HG03558 (cell line): ENCODE results near the gene MYZAP.

Source experiments
- ATAC-seq: cut with Tn5 transposase; IDR thresholded peaks from one replicate; pipeline ENCODE4 v1.9.1; 2021; ENCODE audit warnings: moderate number of reproducible peaks; ENCODE audit not compliant: unreplicated experiment; ENCODE audit errors: extremely low read depth

The MYZAP gene

GRCh38 chr15:57685306-57686095 is 93.8 kb downstream of the MYZAP start:
- no peak for ATAC-seq

GRCh38 chr15:57686657-57687056 is 95.0 kb downstream of the MYZAP start:
- ATAC-seq = no peak

GRCh38 chr15:57690341-57690966 is 98.8 kb downstream of the MYZAP start:
- no peak for ATAC-seq

GRCh38 chr15:57691082-57691481 is 99.4 kb downstream of the MYZAP start:
- ATAC-seq = no peak

- no peak for ATAC-seq
These were observed 101.0 kb downstream of the MYZAP start for GRCh38 chr15:57692709-57693108.

- ATAC-seq = no peak
These were observed 102.6 kb downstream of the MYZAP start for GRCh38 chr15:57694279-57694678.

GRCh38 chr15:57696146-57696545 is 104.4 kb downstream of the MYZAP start:
- ATAC-seq = no peak

- ATAC-seq = no peak
These were observed 105.9 kb downstream of the MYZAP start for GRCh38 chr15:57697588-57697987.

GRCh38 chr15:57698243-57698642 is 106.5 kb downstream of the MYZAP start:
- no peak for ATAC-seq

- ATAC-seq = no peak
These were observed 107.3 kb downstream of the MYZAP start for GRCh38 chr15:57698991-57699390.

- ATAC-seq = no peak
These were observed 111.7 kb downstream of the MYZAP start for GRCh38 chr15:57703387-57703786.

GRCh38 chr15:57704441-57704840 is 112.7 kb downstream of the MYZAP start:
- ATAC-seq = no peak

- no peak for ATAC-seq
These were observed 114.2 kb downstream of the MYZAP start for GRCh38 chr15:57705746-57706404.

GRCh38 chr15:57706405-57707209 is 114.9 kb downstream of the MYZAP start, which contains the start of gene POLR2M:
TSS of gene POLR2M (plus strand) at chr15:57706714. CDS start at chr15:57706843, 129 bp downstream.
- peak; percentile 93 for ATAC-seq

GRCh38 chr15:57708047-57708446 is 116.3 kb downstream of the MYZAP start:
- no peak for ATAC-seq

- no peak for ATAC-seq
These were observed 126.6 kb downstream of the MYZAP start for GRCh38 chr15:57718309-57718708.

- ATAC-seq = no peak
These were observed 129.2 kb downstream of the MYZAP start for GRCh38 chr15:57720867-57721266.

- no peak for ATAC-seq
These were observed 134.7 kb downstream of the MYZAP start for GRCh38 chr15:57726411-57726810.

GRCh38 chr15:57727031-57727430 is 135.3 kb downstream of the MYZAP start:
- ATAC-seq = no peak

- no peak for ATAC-seq
These were observed 136.7 kb downstream of the MYZAP start for GRCh38 chr15:57728436-57728835.
